GM20431 (cell line): ENCODE results near the gene CYP4V2.
"Not testable (repeated sequence)": the region's sequence is repeated elsewhere in the genome, so short reads cannot be mapped to it uniquely, and the experiment has no call there.

Source experiments
- in situ Hi-C: fragments of 300-500 bp; cut with MseI, MboI; formaldehyde crosslinking; loops from one replicate; pipeline ENCODE4 v1.15.0; 2020; ENCODE audit warnings: low sequenced_read_pairs; ENCODE audit not compliant: unreplicated experiment

CYP4V2 gene

GRCh38 chr4:186227221-186227620 is 35.9 kb downstream of the CYP4V2 start, which contains the start of gene KLKB1:
Gene KLKB1, plus strand, starts transcription at chr4:186227507. Its CDS starts 689 bp downstream, at chr4:186228196.
- in situ Hi-C loops = no loop called here

GRCh38 chr4:186227744-186228513 is 36.6 kb downstream of the CYP4V2 start:
- in situ Hi-C loops = no loop called here

- in situ Hi-C loops = no loop called here
Measured at GRCh38 chr4:186228514-186228894, 37.1 kb downstream of the CYP4V2 start.

GRCh38 chr4:186234367-186234766 is 43.0 kb downstream of the CYP4V2 start:
- in situ Hi-C loops = no loop called here

- in situ Hi-C loops = no loop called here
Measured at GRCh38 chr4:186236126-186236525, 44.8 kb downstream of the CYP4V2 start.

- in situ Hi-C loops = no loop called here
Measured at GRCh38 chr4:186240452-186240847, 49.1 kb downstream of the CYP4V2 start.

- in situ Hi-C loops = no loop called here
Measured at GRCh38 chr4:186240848-186241491, 49.6 kb downstream of the CYP4V2 start.

GRCh38 chr4:186241616-186242015 is 50.2 kb downstream of the CYP4V2 start:
- in situ Hi-C loops = no loop called here

- in situ Hi-C loops = not testable (repeated sequence)
Measured at GRCh38 chr4:186242031-186242430, 50.7 kb downstream of the CYP4V2 start.

- in situ Hi-C loops = no loop called here
Measured at GRCh38 chr4:186243331-186243730, 52.0 kb downstream of the CYP4V2 start.

GRCh38 chr4:186244835-186245234 is 53.5 kb downstream of the CYP4V2 start:
- in situ Hi-C loops = no loop called here

- in situ Hi-C loops = not testable (repeated sequence)
Measured at GRCh38 chr4:186247062-186247752, 55.8 kb downstream of the CYP4V2 start.

- in situ Hi-C loops = no loop called here
Measured at GRCh38 chr4:186248643-186249042, 57.3 kb downstream of the CYP4V2 start.

- in situ Hi-C loops = no loop called here
Measured at GRCh38 chr4:186249785-186250754, 58.7 kb downstream of the CYP4V2 start.

- in situ Hi-C loops = no loop called here
Measured at GRCh38 chr4:186250760-186251159, 59.4 kb downstream of the CYP4V2 start.

GRCh38 chr4:186255122-186255521 is 63.8 kb downstream of the CYP4V2 start:
- in situ Hi-C loops = no loop called here

GRCh38 chr4:186258216-186258811 is 66.9 kb downstream of the CYP4V2 start:
- in situ Hi-C loops = no loop called here

- in situ Hi-C loops = no loop called here
Measured at GRCh38 chr4:186260117-186260503, 68.7 kb downstream of the CYP4V2 start.
